ENCODE measurements around the gene KIF26A. TPM values are rescaled to one million over a fixed set of nuclear protein-coding genes. Genes with fewer than 3 reads are reported as not detected.

The KIF26A gene
- total RNA-seq, 1 donor from 2014 or later, result 0.60 TPM

- H3K9me3 Mint-ChIP-seq (ENCODE audit: low read depth), result no peaks in the 10 kb centered on the region
- no peaks in the 10 kb centered on the region for H3K36me3 Mint-ChIP-seq (ENCODE audit: low read depth)
- H3K4me1 Mint-ChIP-seq (ENCODE audit: low read depth), result peaks cover 7% of the 10 kb centered on the region
- H3K27me3 Mint-ChIP-seq (ENCODE audit: low read depth), result peaks cover 3% of the 10 kb centered on the region
- H3K27ac Mint-ChIP-seq (ENCODE audit: unreplicated experiment), result no peak overlapping the region
- TF ChIP-seq CTCF (IDR thresholded peaks at IDR 0.05), result no peak
- H3K4me3 Mint-ChIP-seq (ENCODE audit: unreplicated experiment), result no peak overlapping the region
- peak; percentile 82 for DNase-seq (ENCODE audit: low spot score)
Observed at GRCh38 chr14:104148433-104149277, 10.3 kb downstream of the KIF26A start.

GRCh38 chr14:104149278-104149595 lies 10.8 kb downstream of the KIF26A start:
- peaks cover 3% of the 10 kb centered on the region for H3K27me3 Mint-ChIP-seq (ENCODE audit: low read depth)
- no peak overlapping the region for H3K4me3 Mint-ChIP-seq (ENCODE audit: unreplicated experiment)
- H3K9me3 Mint-ChIP-seq (ENCODE audit: low read depth), result no peaks in the 10 kb centered on the region
- DNase-seq (ENCODE audit: low spot score), result no peak
- H3K36me3 Mint-ChIP-seq (ENCODE audit: low read depth), result no peaks in the 10 kb centered on the region
- peaks cover 7% of the 10 kb centered on the region for H3K4me1 Mint-ChIP-seq (ENCODE audit: low read depth)
- no peak for TF ChIP-seq CTCF (IDR thresholded peaks at IDR 0.05)
- no peak overlapping the region for H3K27ac Mint-ChIP-seq (ENCODE audit: unreplicated experiment)

GRCh38 chr14:104149617-104150135 lies 11.3 kb downstream of the KIF26A start:
- Mint-ChIP-seq H3K27ac (ENCODE audit: unreplicated experiment) (no peak overlapping the region), H3K36me3 (ENCODE audit: low read depth) (no peaks in the 10 kb centered on the region), H3K27me3 (ENCODE audit: low read depth) (peaks cover 2% of the 10 kb centered on the region), H3K9me3 (ENCODE audit: low read depth) (no peaks in the 10 kb centered on the region), H3K4me1 (ENCODE audit: low read depth) (peaks cover 7% of the 10 kb centered on the region), H3K4me3 (ENCODE audit: unreplicated experiment) (no peak overlapping the region)
- DNase-seq (ENCODE audit: low spot score), result no peak
- no peak for TF ChIP-seq CTCF (IDR thresholded peaks at IDR 0.05)

GRCh38 chr14:104150136-104151025 lies 12.0 kb downstream of the KIF26A start:
- peaks cover 7% of the 10 kb centered on the region for H3K4me1 Mint-ChIP-seq (ENCODE audit: low read depth)
- H3K27ac Mint-ChIP-seq (ENCODE audit: unreplicated experiment), result no peak overlapping the region
- H3K9me3 Mint-ChIP-seq (ENCODE audit: low read depth), result no peaks in the 10 kb centered on the region
- no peak for DNase-seq (ENCODE audit: low spot score)
- H3K27me3 Mint-ChIP-seq (ENCODE audit: low read depth), result peaks cover 2% of the 10 kb centered on the region
- H3K4me3 Mint-ChIP-seq (ENCODE audit: unreplicated experiment), result no peak overlapping the region
- H3K36me3 Mint-ChIP-seq (ENCODE audit: low read depth), result no peaks in the 10 kb centered on the region
- peak; percentile 65 for TF ChIP-seq CTCF (IDR thresholded peaks at IDR 0.05)

- Mint-ChIP-seq H3K27ac (ENCODE audit: unreplicated experiment) (no peak overlapping the region), H3K4me1 (ENCODE audit: low read depth) (peaks cover 7% of the 10 kb centered on the region), H3K27me3 (ENCODE audit: low read depth) (no peaks in the 10 kb centered on the region), H3K36me3 (ENCODE audit: low read depth) (no peaks in the 10 kb centered on the region), H3K9me3 (ENCODE audit: low read depth) (no peaks in the 10 kb centered on the region), H3K4me3 (ENCODE audit: unreplicated experiment) (no peak overlapping the region)
- no peak for TF ChIP-seq CTCF (IDR thresholded peaks at IDR 0.05)
- no peak for DNase-seq (ENCODE audit: low spot score)
Observed at GRCh38 chr14:104151026-104151381, 12.6 kb downstream of the KIF26A start.
